ENCODE results near the gene TSHZ3. TPM values are rescaled to one million over a fixed set of nuclear protein-coding genes. Genes with fewer than 3 reads are reported as not detected.

TSHZ3 gene
- polyA plus RNA-seq, 1 experiment, result 10.9 TPM

- ChIA-PET CTCF (interaction anchor here (0.9 kb wide), 1 partner anchor 26 kb away, joined by 3 read pairs; no protein-coding TSS in a partner anchor), POLR2A (no interaction called here)
- no peaks in the 10 kb centered on the region for H3K27me3 ChIP-seq (ENCODE audit: control insufficient read depth, insufficient read depth, low read length)
- TF ChIP-seq CTCF (IDR thresholded peaks at IDR 0.05; ENCODE audit: low read depth, low read length), result no peak
- no peak overlapping the region for H3K4me3 ChIP-seq (ENCODE audit: low read depth, low read length)
- no peak for DNase-seq (ENCODE audit: low read depth, low spot score)
- H3K9me3 ChIP-seq (ENCODE audit: control insufficient read depth, insufficient read depth, low read length), result no peaks in the 10 kb centered on the region; the same call in 1 of the 2 replicates
- no peak overlapping the region for H3K27ac ChIP-seq (ENCODE audit: low read depth, low read length)
These were observed 40.5 kb downstream of the TSHZ3 start for GRCh38 chr19:31308781-31309180.

- H3K27ac ChIP-seq (ENCODE audit: low read depth, low read length), result no peak overlapping the region
- no peak for TF ChIP-seq CTCF (IDR thresholded peaks at IDR 0.05; ENCODE audit: low read depth, low read length)
- no peaks in the 10 kb centered on the region for H3K27me3 ChIP-seq (ENCODE audit: control insufficient read depth, insufficient read depth, low read length)
- CTCF ChIA-PET, result interaction anchor here (0.7 to 0.8 kb wide), 2 partner anchors 252 to 919 kb away, joined by 3 read pairs; no protein-coding TSS in a partner anchor
- DNase-seq (ENCODE audit: low read depth, low spot score), result no peak
- no peak overlapping the region for H3K4me3 ChIP-seq (ENCODE audit: low read depth, low read length)
- POLR2A ChIA-PET, result no interaction called here
- no peaks in the 10 kb centered on the region; the same call in 1 of the 2 replicates for H3K9me3 ChIP-seq (ENCODE audit: control insufficient read depth, insufficient read depth, low read length)
These were observed 42.1 kb downstream of the TSHZ3 start for GRCh38 chr19:31307071-31307669.

GRCh38 chr19:31306006-31306753 is 43.1 kb downstream of the TSHZ3 start:
- TF ChIP-seq CTCF (IDR thresholded peaks at IDR 0.05; ENCODE audit: low read depth, low read length), result no peak
- Histone ChIP-seq H3K4me3 (ENCODE audit: low read depth, low read length) (no peak overlapping the region), H3K27me3 (ENCODE audit: control insufficient read depth, insufficient read depth, low read length) (no peaks in the 10 kb centered on the region), H3K9me3 (ENCODE audit: control insufficient read depth, insufficient read depth, low read length) (no peaks in the 10 kb centered on the region; the same call in 1 of the 2 replicates), H3K27ac (ENCODE audit: low read depth, low read length) (no peak overlapping the region)
- no peak for DNase-seq (ENCODE audit: low read depth, low spot score)
- CTCF ChIA-PET, result no interaction called here
- POLR2A ChIA-PET, result no interaction called here

- peak overlapping the region; percentile 31 for H3K27ac ChIP-seq (ENCODE audit: low read depth, low read length)
- ChIA-PET POLR2A (interaction anchor here (0.7 kb wide), 1 partner anchor 295 kb away, joined by 3 read pairs; no protein-coding TSS in a partner anchor), CTCF (no interaction called here)
- no peak for TF ChIP-seq CTCF (IDR thresholded peaks at IDR 0.05; ENCODE audit: low read depth, low read length)
- DNase-seq (ENCODE audit: low read depth, low spot score), result no peak
- no peaks in the 10 kb centered on the region; the same call in 1 of the 2 replicates for H3K9me3 ChIP-seq (ENCODE audit: control insufficient read depth, insufficient read depth, low read length)
- H3K27me3 ChIP-seq (ENCODE audit: control insufficient read depth, insufficient read depth, low read length), result no peaks in the 10 kb centered on the region
- no peak overlapping the region for H3K4me3 ChIP-seq (ENCODE audit: low read depth, low read length)
These were observed 44.4 kb downstream of the TSHZ3 start for GRCh38 chr19:31304831-31305312.

Measured in AG04450 (cell line).